MM.1S (cell line): ENCODE results near the gene SDC3.

Experiments
- DNase-seq: peaks from one replicate; pipeline ENCODE4 v3.0.0-alpha.2; 2015
- H2AFZ ChIP-seq: fragments of 300-600 bp; sonication (generic); 2 replicates; pipeline ENCODE4 v1.6.0; 2016; ENCODE audit warnings: antibody characterized with exemption, low read length
- H3F3A ChIP-seq: fragments of 300-600 bp; sonication (generic); 2 replicates; pipeline ENCODE4 v1.6.1; 2016; ENCODE audit warnings: mild to moderate bottlenecking, antibody characterized with exemption, low read length, moderate library complexity, mixed read lengths; ENCODE audit not compliant: insufficient read depth
- H3K27ac ChIP-seq: fragments of 300-600 bp; sonication (generic); 2 replicates; pipeline ENCODE4 v1.5.1; 2016; ENCODE audit warnings: mild to moderate bottlenecking, low read length
- H3K27me3 ChIP-seq: fragments of 300-600 bp; sonication (generic); replicated peaks from 2 replicates; pipeline ENCODE4 v1.6.0; 2016; ENCODE audit warnings: low read length; ENCODE audit not compliant: insufficient read depth
- H3K36me3 ChIP-seq: fragments of 300-600 bp; sonication (generic); replicated peaks from 2 replicates; pipeline ENCODE4 v1.6.1; 2016; ENCODE audit warnings: mild to moderate bottlenecking, low read length, mixed read lengths; ENCODE audit not compliant: insufficient read depth
- H3K4me1 ChIP-seq: fragments of 300-600 bp; sonication (generic); 2 replicates; pipeline ENCODE4 v1.6.1; 2016; ENCODE audit warnings: low read length, mixed read lengths
- H3K4me2 ChIP-seq: fragments of 300-600 bp; sonication (generic); 2 replicates; pipeline ENCODE4 v1.6.0; 2016; ENCODE audit warnings: low read depth, low read length
- H3K4me3 ChIP-seq: fragments of 300-600 bp; sonication (generic); 2 replicates; pipeline ENCODE4 v1.5.1; 2016; ENCODE audit warnings: low read length, mixed read lengths
- H3K79me2 ChIP-seq: fragments of 300-600 bp; sonication (generic); 2 replicates; pipeline ENCODE4 v1.6.1; 2016; ENCODE audit warnings: mixed run types, low read length, mixed read lengths
- H3K9ac ChIP-seq: fragments of 300-600 bp; sonication (generic); 2 replicates; pipeline ENCODE4 v1.6.1; 2016; ENCODE audit warnings: low read length, mixed read lengths
- H3K9me2 ChIP-seq: fragments of 300-600 bp; sonication (generic); replicated peaks from 2 replicates; pipeline ENCODE4 v1.6.1; 2016; ENCODE audit warnings: mild to moderate bottlenecking, low read length, mixed read lengths; ENCODE audit not compliant: insufficient read depth
- H3K9me3 ChIP-seq: fragments of 300-600 bp; sonication (generic); replicated peaks from 2 replicates; pipeline ENCODE4 v1.6.1; 2016; ENCODE audit warnings: mild to moderate bottlenecking, low read length, mixed read lengths; ENCODE audit not compliant: insufficient read depth
- H4K20me1 ChIP-seq: fragments of 300-600 bp; sonication (generic); 2 replicates; pipeline ENCODE4 v1.6.1; 2016; ENCODE audit warnings: mild to moderate bottlenecking, low read length, moderate library complexity, mixed read lengths; ENCODE audit not compliant: insufficient read depth
- EZH2 ChIP-seq: fragments of 300-600 bp; sonication (generic); optimal IDR thresholded peaks from 2 replicates; pipeline ENCODE3; 2017; ENCODE audit warnings: low read depth, mild to moderate bottlenecking, antibody characterized with exemption, low read length, mixed read lengths
- EZH2phosphoT487 ChIP-seq: fragments of 300-600 bp; sonication (generic); IDR thresholded peaks from 2 replicates; pipeline ENCODE4 v1.6.1; 2018; ENCODE audit warnings: antibody characterized with exemption, low read length
- TF ChIP-seq, protein P1 (sequence below): fragments of 300-600 bp; sonication (generic); IDR thresholded peaks from 2 replicates; pipeline ENCODE4 v1.5.1; 2016; ENCODE audit warnings: antibody characterized with exemption, low read length, mixed read lengths

The SDC3 gene

DNA sequence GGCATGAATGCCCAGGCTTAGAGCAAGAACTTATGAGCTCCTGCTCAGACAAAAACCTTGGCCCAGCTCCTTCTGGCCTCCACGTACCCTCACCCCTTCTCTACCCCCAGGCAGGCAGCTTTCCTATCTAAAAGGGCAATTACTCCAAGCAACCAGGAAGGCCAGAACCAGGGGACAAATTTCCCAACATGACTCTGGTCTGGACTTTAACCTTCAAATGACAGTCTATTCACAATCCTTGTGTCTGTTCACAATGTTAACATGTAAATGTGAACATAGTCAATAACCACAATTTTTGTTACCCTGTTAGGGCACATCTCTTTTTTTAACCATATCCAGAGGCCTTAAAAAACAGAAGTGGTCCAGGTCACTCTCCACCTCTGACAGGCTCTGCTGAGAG lies 86.6 kb downstream of the SDC3 start:
- no peak overlapping the region for H3K27ac ChIP-seq

GRCh38 chr1:30820299-30820698 lies 88.3 kb downstream of the SDC3 start:
- Histone ChIP-seq H3K4me1 (no peaks in the 10 kb centered on the region), H3K9me3 (no peaks in the 10 kb centered on the region), H3K36me3 (no peaks in the 10 kb centered on the region), H3K4me3 (no peak overlapping the region), H3K4me2 (no peak overlapping the region), H3K27me3 (peaks cover 65% of the 10 kb centered on the region), H3F3A (no peaks in the 10 kb centered on the region), H3K27ac (no peak overlapping the region), H2AFZ (no peak overlapping the region), H3K9ac (no peak overlapping the region), H4K20me1 (no peaks in the 10 kb centered on the region), H3K9me2 (no peaks in the 10 kb centered on the region), H3K79me2 (no peaks in the 10 kb centered on the region)
- no peak for DNase-seq
- TF ChIP-seq, protein P1, sequence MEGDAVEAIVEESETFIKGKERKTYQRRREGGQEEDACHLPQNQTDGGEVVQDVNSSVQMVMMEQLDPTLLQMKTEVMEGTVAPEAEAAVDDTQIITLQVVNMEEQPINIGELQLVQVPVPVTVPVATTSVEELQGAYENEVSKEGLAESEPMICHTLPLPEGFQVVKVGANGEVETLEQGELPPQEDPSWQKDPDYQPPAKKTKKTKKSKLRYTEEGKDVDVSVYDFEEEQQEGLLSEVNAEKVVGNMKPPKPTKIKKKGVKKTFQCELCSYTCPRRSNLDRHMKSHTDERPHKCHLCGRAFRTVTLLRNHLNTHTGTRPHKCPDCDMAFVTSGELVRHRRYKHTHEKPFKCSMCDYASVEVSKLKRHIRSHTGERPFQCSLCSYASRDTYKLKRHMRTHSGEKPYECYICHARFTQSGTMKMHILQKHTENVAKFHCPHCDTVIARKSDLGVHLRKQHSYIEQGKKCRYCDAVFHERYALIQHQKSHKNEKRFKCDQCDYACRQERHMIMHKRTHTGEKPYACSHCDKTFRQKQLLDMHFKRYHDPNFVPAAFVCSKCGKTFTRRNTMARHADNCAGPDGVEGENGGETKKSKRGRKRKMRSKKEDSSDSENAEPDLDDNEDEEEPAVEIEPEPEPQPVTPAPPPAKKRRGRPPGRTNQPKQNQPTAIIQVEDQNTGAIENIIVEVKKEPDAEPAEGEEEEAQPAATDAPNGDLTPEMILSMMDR: no peak
- TF ChIP-seq EZH2phosphoT487 (no peak), EZH2 (no peak)

More for the DNA sequence above, 86.6 kb downstream of the SDC3 start:
- H3K4me2 ChIP-seq: no peak overlapping the region
- H3K9ac ChIP-seq: no peak overlapping the region
- no peak overlapping the region for H3K4me3 ChIP-seq
- no peak for DNase-seq
- H3K4me1 ChIP-seq: no peaks in the 10 kb centered on the region
- H3K79me2 ChIP-seq: no peaks in the 10 kb centered on the region
- H3K9me2 ChIP-seq: no peaks in the 10 kb centered on the region
- no peaks in the 10 kb centered on the region for H3F3A ChIP-seq
- no peak overlapping the region for H2AFZ ChIP-seq
- TF ChIP-seq, protein P1: no peak
- no peak for TF ChIP-seq EZH2phosphoT487
- TF ChIP-seq EZH2: no peak
- no peaks in the 10 kb centered on the region for H3K36me3 ChIP-seq
- H4K20me1 ChIP-seq: no peaks in the 10 kb centered on the region
- H3K27me3 ChIP-seq: peaks cover 57% of the 10 kb centered on the region
- H3K9me3 ChIP-seq: no peaks in the 10 kb centered on the region
